ENCODE data around the gene HTRA2.

Gene HTRA2

DNA sequence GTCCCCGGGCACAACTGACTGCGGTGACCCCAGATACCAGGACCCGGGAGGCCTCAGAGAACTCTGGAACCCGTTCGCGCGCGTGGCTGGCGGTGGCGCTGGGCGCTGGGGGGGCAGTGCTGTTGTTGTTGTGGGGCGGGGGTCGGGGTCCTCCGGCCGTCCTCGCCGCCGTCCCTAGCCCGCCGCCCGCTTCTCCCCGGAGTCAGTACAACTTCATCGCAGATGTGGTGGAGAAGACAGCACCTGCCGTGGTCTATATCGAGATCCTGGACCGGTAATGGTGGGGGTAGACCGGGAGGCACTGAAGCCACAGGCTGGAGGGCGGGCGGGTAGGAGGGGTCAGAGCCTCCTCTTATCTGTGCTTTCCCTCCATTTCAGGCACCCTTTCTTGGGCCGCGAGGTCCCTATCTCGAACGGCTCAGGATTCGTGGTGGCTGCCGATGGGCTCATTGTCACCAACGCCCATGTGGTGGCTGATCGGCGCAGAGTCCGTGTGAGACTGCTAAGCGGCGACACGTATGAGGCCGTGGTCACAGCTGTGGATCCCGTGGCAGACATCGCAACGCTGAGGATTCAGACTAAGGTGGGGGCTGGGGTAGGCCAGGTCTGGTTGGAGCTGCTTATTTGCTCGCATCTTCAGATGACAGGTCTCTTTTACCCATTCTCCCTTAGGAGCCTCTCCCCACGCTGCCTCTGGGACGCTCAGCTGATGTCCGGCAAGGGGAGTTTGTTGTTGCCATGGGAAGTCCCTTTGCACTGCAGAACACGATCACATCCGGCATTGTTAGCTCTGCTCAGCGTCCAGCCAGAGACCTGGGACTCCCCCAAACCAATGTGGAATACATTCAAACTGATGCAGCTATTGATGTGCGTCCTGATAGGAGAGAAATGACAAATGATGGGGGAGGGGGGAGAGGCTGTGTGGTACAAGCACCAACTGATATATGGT, 780 bp downstream of the HTRA2 start:
- H3K4me3 ChIP-seq (ENCODE audit: low read depth, low read length) = peak overlapping the region; percentile 99
- TF ChIP-seq CTCF (IDR thresholded peaks at IDR 0.05; ENCODE audit: low read depth, low read length, missing control alignments) = no peak
- no peak for DNase-seq (ENCODE audit: low read depth)

GRCh38 chr2:74531666-74532065, 1.9 kb downstream of the HTRA2 start:
- peak overlapping the region; percentile 99; the same call in 1 of the 2 replicates for H3K4me3 ChIP-seq (ENCODE audit: low read depth, low read length)
- DNase-seq (ENCODE audit: low read depth) = no peak
- TF ChIP-seq CTCF (IDR thresholded peaks at IDR 0.05; ENCODE audit: low read depth, low read length, missing control alignments) = no peak

- TF ChIP-seq CTCF (IDR thresholded peaks at IDR 0.05; ENCODE audit: low read depth, low read length, missing control alignments) = peak; percentile 29
- no peak for DNase-seq (ENCODE audit: low read depth)
- H3K4me3 ChIP-seq (ENCODE audit: low read depth, low read length) = no peak overlapping the region
Observed at GRCh38 chr2:74532222-74532621, 2.5 kb downstream of the HTRA2 start.

- no peak overlapping the region for H3K4me3 ChIP-seq (ENCODE audit: low read depth, low read length)
- TF ChIP-seq CTCF (IDR thresholded peaks at IDR 0.05; ENCODE audit: low read depth, low read length, missing control alignments) = no peak
- DNase-seq (ENCODE audit: low read depth) = no peak
Observed at GRCh38 chr2:74533464-74533863, 3.7 kb downstream of the HTRA2 start.

- no peak overlapping the region for H3K4me3 ChIP-seq (ENCODE audit: low read depth, low read length)
- DNase-seq (ENCODE audit: low read depth) = no peak
- TF ChIP-seq CTCF (IDR thresholded peaks at IDR 0.05; ENCODE audit: low read depth, low read length, missing control alignments) = no peak
Observed at GRCh38 chr2:74534411-74534810, 4.7 kb downstream of the HTRA2 start.

DNA sequence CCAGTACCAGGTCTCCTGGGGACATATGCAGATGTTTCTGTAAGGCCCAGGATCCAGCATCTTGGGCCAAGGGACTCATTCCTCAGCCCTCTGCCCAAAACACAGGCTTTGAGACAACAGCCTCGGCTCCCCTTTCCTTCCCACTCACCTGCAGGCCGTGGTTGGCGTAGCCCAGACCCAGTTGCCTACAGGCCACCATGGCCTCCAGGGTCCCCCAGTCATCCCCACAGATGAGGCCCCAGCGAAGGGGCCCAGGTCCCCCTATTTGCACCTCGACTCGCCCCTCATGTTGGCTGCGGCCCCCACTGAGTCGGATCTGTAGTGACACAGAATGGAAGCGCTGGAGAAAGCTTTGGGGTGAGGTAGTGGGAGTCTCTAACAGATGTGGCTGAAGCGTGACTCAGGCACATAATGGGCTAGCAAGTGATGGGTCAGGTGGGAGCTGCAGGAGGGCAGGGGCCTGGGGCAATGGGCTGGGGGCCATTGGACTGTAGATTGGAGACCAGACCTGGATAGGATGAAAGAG, 5.8 kb downstream of the HTRA2 start:
- no peak for TF ChIP-seq CTCF (IDR thresholded peaks at IDR 0.05; ENCODE audit: low read depth, low read length, missing control alignments)
- no peak overlapping the region for H3K4me3 ChIP-seq (ENCODE audit: low read depth, low read length)
- no peak for DNase-seq (ENCODE audit: low read depth)
